ENCODE results near the gene ITM2C.

Gene ITM2C

DNA sequence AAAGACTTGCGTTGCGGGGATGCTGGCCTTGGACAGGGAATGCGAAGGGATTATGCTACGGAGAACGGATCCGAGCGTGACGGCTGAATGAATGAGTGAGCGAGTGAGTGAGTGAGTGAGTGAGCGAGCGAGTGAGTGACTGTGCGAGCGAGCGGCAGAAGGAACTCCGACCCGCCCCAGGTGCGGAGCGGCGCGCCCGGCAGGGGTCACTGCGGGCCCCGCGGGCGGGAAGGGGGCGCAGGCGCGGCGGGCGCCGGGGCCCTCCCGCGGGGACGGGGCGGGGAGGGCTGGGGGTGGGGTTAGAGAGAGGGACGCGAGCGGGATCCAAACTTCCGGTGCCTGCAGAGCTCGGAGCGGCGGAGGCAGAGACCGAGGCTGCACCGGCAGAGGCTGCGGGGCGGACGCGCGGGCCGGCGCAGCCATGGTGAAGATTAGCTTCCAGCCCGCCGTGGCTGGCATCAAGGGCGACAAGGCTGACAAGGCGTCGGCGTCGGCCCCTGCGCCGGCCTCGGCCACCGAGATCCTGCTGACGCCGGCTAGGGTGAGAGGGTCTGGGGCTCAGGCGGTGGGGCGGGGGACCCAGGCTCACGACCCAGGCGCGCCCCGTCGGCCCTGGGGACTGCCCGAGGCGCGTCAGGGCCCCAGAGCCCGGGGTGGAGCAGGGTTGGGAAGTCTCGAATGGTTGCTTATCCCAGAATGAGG, at the start of gene ITM2C:
ITM2C (plus strand) TSS at position 338 of the 702 bp plus-strand sequence; CDS start at position 422, 84 bp downstream.
- peak; percentile 87 for DNase-seq

- DNase-seq = no peak
Observed at GRCh38 chr2:230815088-230815487, 49.7 kb upstream of the ITM2C start.

DNA sequence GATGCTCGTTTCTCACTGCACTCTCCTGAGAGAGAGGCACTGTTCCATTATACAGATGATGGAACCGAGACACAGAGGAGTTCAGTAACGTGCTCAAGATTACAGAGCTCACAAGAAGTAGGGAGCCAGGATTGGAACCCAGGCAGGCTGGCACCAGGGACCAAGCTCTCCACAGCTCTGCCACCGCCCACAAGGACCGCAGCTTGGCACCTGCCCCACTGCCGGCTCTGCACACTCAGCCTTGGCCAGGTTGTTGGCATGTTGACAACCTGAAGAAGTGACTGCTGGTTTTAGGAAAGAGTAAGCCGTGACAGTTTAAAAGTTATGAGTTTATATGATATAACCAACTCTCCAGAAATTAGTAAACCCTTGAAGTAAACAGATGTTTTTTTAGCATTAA, 48.0 kb upstream of the ITM2C start:
- no peak for DNase-seq

DNA sequence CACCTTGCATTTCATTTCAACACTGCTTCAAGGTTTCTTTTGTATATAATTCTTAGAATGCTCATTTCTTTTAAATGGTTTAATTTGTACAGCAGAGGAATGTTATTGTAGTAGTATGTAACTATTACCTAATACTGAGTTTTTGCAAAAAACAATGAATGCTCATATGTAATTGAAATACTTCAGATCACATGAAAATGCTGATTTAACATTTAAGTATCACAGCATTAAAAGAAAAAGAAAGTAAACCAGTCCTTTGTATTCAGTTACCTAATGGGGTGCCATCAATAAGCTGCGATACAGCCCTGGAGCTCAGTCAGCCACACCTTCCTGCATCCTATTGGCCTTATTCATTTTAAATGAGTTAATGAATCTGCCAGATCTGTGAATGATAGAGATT, 45.3 kb upstream of the ITM2C start:
- no peak for DNase-seq

DNA sequence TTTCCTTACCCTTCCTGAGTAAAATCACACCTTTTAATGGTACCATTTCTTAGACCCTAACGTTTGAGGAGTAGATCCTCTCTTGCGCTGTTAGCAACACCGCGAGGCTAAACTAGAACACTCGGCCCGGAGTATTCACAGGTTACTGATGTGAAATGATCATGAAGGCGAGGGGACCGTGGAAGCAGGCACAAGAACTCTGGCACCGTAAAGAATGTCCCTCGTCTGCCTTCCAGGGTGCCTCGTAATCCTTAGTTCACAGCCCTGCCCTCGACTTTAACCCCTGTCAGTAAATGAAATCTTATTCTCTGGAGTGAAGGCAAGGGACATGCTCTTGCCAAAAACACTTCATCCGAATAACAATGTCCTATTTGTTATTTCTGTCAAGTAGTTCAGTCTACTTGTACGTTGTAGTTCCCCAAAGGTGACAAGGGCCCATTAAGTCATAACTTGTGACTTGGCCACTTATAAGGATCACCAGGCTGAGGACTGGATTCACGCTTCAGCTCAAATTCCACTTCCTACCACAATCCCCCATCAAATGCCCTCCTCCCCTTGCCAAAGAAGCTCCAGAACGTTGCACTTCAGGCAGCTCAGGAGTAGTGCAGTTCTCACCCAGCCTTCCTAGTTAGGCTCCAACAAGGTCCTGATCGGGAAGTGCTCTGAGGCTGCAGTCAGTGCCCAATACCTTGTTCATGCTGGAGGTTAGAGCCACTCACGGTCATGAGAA, 43.3 kb upstream of the ITM2C start:
- DNase-seq = no peak

DNA sequence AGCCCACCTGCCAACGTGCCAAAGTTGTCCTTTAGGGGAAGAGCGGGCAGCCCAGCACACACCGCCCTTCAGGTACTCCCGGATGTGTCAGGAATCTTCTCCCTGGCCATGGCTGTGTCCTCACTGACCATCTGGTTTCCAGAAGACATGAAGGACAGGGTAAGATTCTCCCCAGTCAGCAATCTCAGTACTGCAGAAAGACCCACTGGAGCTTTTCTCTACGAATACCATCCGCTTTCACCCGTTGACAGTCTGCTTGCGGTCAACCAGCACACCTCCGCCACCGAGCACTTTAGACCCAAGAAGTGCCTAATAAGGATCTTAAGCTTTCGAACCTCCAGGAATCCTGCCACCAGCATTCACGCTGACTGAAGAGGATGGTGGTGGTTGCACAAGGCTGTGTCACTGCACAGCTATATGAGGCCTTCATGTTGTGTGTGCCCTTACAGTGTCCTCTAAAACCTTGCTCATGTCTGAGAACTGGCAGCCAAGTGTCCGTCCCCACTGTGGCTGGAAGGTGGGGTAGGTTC, 42.7 kb upstream of the ITM2C start:
- no peak for DNase-seq

DNA sequence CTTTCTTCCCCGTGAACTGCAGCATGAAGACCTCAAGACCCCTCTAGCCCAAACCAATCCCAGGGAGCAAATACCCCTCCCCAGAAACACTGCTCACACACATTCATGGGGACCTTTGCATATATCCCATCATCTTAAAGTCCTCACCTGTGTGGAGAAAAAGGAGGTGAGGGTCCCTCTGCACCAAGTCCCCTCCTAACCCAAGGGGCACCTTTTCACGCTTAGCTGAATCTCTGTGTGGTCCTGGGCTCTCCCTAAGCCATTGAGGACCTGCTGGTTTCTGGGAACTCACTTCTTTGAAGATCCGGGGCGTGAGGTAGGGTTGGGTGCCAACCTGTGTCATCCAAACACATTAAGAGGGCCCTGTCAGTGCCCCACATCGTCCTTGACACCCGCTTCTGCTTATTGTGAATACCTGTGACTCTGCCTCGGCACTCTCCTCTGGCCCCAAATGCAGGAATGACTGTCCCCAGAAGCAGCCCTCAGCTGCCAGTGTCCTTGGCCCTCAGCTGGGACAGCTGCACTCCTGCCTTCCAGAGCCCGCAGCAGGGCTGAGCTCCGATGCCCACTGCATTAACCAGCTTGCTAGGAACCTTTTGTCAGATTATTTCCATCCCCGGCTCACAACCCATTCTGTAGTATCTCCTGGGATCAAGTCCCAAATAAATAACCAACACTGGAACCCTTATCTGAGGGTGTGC, 41.3 kb upstream of the ITM2C start:
- DNase-seq = peak; percentile 17

GRCh38 chr2:230824406-230824978, 40.2 kb upstream of the ITM2C start:
- peak; percentile 83 for DNase-seq

- no peak for DNase-seq
Observed at GRCh38 chr2:230825354-230825753, 39.4 kb upstream of the ITM2C start.

- peak; percentile 32 for DNase-seq
Observed at GRCh38 chr2:230827774-230828271, 36.9 kb upstream of the ITM2C start.

- peak; percentile 43 for DNase-seq
Observed at GRCh38 chr2:230828272-230828961, 36.3 kb upstream of the ITM2C start.

DNA sequence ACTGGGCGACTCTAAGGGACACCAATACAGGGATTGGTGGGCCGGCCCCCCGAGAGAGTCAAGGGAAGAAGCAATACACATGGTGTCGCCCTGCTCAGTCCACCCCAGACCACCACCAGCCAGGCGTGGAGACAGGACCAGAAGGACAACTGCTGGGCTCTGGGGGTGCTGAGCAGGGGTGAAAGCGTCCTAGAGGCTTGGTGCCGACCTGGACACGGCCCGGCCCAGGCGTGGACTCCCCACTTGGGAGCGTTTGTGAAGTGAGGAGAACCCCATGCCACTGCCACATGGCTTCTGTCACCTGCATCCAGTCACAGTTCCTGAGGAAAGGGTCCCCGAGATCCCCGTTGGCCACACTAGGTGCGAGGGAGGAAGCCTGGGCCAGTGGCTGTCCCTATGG, 35.4 kb upstream of the ITM2C start:
- no peak for DNase-seq

DNA sequence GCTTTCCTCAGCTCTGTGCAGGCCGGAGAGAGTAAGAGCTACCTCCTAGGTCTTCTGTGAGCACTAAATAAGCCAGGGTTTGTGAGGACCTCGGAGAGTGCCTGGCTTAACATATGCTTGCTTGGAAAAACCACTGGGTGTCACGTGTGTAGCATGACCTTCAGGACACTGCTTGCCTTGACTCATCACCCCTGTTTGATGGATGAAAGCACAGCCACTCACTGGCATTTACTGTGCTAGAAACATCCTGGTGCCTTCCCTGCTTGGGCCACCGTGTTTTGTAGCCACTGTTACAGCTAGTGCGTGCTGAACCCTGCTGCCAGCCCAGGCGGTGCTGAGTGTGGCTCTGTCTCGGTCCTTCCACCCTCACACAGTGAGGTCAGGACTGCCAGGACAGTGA, 34.8 kb upstream of the ITM2C start:
- no peak for DNase-seq

GRCh38 chr2:230830428-230830827, 34.3 kb upstream of the ITM2C start:
- no peak for DNase-seq

GRCh38 chr2:230840301-230840700, 24.4 kb upstream of the ITM2C start:
- no peak for DNase-seq

DNA sequence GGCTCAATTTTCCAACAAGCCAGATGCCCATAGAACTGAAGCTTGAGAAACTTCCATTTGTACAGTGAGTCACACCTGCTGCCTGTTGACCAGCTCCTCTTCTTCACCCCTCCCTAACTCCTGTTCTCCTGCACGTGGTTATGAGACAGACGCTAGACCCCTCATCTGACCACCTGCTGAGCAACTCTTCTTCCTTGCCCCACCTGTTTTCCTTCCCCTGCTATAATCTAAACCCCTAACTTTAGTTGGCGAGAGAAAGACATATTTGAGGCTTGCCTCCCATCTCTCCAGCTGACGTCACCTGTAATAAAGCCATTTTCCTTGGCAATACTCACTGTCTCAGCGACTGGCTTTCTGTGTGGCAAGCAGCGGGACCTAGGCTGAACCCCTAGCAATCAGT, 22.3 kb upstream of the ITM2C start:
- peak; percentile 45 for DNase-seq

DNA sequence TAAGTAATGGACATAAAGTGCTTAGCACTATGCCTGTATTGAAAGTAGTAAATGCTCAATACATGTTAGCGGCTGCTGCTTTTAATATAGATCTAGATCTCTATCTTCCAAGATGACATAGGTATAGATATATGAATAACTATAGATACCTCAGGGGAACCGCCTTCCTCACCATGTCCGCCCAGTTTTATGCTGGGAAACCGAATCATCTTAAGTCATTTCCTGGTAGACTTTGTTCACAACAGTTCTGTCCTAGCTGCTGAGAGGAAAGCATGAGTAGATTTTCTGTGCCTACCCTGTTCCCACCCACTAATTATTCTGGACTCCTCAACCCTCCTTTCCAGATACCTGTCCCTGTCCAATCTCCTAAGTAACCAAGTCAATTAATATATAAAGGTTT, 21.6 kb upstream of the ITM2C start:
- no peak for DNase-seq

- DNase-seq = no peak
Observed at GRCh38 chr2:230846360-230846759, 18.4 kb upstream of the ITM2C start.

DNA sequence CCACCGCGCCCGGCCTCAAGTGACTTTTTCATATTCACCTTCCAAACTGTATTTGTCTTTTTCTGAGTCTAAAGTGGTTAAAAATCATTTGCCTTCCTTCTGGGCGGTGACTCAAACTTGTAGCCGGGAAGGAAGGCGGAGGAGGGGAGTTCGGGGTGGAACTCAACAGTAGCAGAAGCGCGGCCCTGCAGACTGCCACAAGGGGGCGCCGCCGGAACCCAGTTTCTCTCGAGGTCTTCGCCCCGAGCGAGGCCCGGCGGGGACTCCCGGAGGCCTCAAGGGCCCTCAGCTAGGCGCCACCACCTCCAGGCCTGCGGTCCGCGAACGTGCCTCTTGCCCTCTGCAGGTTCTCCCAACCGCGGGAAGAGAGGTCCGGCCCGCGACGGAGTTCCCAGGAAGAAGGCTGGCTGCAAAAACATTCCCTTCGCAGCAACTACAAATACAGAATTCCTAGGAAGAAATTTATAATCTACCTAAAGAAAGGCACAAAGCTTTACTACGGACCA, 16.8 kb upstream of the ITM2C start:
- peak; percentile 87 for DNase-seq

DNA sequence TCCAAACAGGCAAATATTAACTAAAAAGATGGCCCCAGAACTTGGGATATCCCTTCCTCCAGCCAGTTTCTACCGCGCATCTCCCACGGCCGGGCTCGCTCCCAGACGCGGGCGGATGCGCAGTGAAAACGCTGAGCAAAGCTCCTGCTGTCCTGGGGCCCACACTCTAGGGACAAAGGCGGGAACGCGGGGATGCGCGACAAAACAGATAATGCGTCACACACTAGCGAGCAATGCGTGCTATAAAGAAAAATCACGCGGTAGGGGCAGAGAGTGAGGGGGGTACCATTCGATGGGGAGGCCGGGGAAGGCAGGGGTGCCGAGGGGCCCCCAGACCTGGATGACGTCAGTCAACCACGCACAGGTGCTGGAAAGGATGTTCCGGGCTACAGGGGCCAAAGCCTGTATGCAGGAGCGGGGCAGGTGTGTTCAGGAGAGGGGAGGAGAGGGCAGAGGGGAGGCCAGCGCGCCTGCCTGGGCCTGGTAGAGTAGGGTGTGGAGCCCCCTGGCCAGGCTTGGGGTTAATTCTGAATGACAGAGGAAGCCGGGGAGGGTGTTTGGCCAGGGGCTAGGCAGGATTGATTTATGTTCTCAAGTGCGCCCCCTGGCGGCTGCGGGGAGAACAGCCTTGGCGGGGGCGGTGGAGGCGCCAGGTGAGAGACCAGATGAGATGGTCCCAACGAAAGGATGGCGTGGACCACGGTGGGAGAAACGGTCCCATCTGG, 14.9 kb upstream of the ITM2C start:
- no peak for DNase-seq

DNA sequence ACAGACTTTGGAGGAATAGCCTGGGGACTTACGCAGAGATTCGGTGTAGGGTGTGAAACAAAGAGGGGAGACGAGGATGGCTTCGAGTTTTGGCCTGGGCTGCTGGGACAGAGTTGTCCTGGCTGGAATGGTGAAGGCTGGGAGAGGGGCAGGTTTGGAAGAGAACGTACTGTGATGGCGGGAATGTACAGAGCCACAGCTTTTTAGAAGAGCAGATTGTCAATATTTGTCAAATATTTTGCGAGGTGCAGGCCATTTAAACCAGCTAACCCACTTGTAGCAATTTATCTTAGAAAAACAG, 14.4 kb upstream of the ITM2C start:
- DNase-seq = no peak

- no peak for DNase-seq
Observed at GRCh38 chr2:230852113-230852512, 12.6 kb upstream of the ITM2C start.

Data from DMS53 (cell line).